Muscle layer of colon (tissue), 2 donors: ENCODE measurements around the gene LMX1A.

ENCODE experiments used
- H3K27ac ChIP-seq: one replicate; pipeline ENCODE4 v1.7.0; 2013; ENCODE audit warnings: low read depth, mild to moderate bottlenecking, low read length, moderate library complexity
- H3K27me3 ChIP-seq, 2 donors: one replicate each; pipeline ENCODE4 v1.7.0; 2013; ENCODE audit warnings: low read length in 2 of 2, mild to moderate bottlenecking in 2 of 2; ENCODE audit not compliant: insufficient read depth in 2 of 2, control insufficient read depth in 1 of 2
- H3K36me3 ChIP-seq: one replicate; pipeline ENCODE4 v1.7.0; 2013; ENCODE audit warnings: mild to moderate bottlenecking, low read length; ENCODE audit not compliant: insufficient read depth
- H3K4me1 ChIP-seq: one replicate; pipeline ENCODE4 v1.7.0; 2013; ENCODE audit warnings: mild to moderate bottlenecking, low read length; ENCODE audit not compliant: insufficient read depth
- H3K4me3 ChIP-seq, 2 donors: one replicate each; pipeline ENCODE4 v1.7.0; 2013; ENCODE audit warnings: low read length in 2 of 2, low read depth in 1 of 2, mild to moderate bottlenecking in 1 of 2, moderate library complexity in 1 of 2
- H3K9ac ChIP-seq: one replicate; pipeline ENCODE4 v1.7.0; 2013; ENCODE audit warnings: low read length
- H3K9me3 ChIP-seq: one replicate; pipeline ENCODE4 v1.7.0; 2013; ENCODE audit warnings: mild to moderate bottlenecking, low read length
- donor health status: abdominal sarcoma.
- donor health status: Adenocarcinoma of cecum.

The LMX1A gene

GRCh38 chr1:165315481-165315880, 41.0 kb downstream of the LMX1A start:
- no peak overlapping the region for H3K4me3 ChIP-seq
- no peak overlapping the region for H3K9ac ChIP-seq
- H3K4me1 ChIP-seq = no peaks in the 10 kb centered on the region
- H3K27ac ChIP-seq = no peak overlapping the region
- no peaks in the 10 kb centered on the region for H3K9me3 ChIP-seq
- no peaks in the 10 kb centered on the region for H3K36me3 ChIP-seq
- H3K27me3 ChIP-seq = no peaks in the 10 kb centered on the region

GRCh38 chr1:165313903-165314302, 42.6 kb downstream of the LMX1A start:
- Histone ChIP-seq H3K9ac (no peak overlapping the region), H3K36me3 (no peaks in the 10 kb centered on the region), H3K4me1 (no peaks in the 10 kb centered on the region)

GRCh38 chr1:165312591-165312990, 43.9 kb downstream of the LMX1A start:
- Histone ChIP-seq H3K4me1 (no peaks in the 10 kb centered on the region), H3K27me3 (no peaks in the 10 kb centered on the region), H3K27ac (no peak overlapping the region), H3K9ac (no peak overlapping the region), H3K36me3 (no peaks in the 10 kb centered on the region), H3K9me3 (no peaks in the 10 kb centered on the region), H3K4me3 (no peak overlapping the region)

More at GRCh38 chr1:165313903-165314302, 42.6 kb downstream of the LMX1A start:
- H3K27ac ChIP-seq = no peak overlapping the region
- H3K9me3 ChIP-seq = no peaks in the 10 kb centered on the region
- H3K27me3 ChIP-seq = no peaks in the 10 kb centered on the region
- no peak overlapping the region for H3K4me3 ChIP-seq

- H3K27me3 ChIP-seq = no peaks in the 10 kb centered on the region
- H3K27ac ChIP-seq = no peak overlapping the region
- H3K36me3 ChIP-seq = no peaks in the 10 kb centered on the region
- no peaks in the 10 kb centered on the region for H3K9me3 ChIP-seq
- no peaks in the 10 kb centered on the region for H3K4me1 ChIP-seq
- no peak overlapping the region for H3K9ac ChIP-seq
- H3K4me3 ChIP-seq = no peak overlapping the region
These were observed 49.7 kb downstream of the LMX1A start for GRCh38 chr1:165306543-165307434.

GRCh38 chr1:165303386-165303785, 53.1 kb downstream of the LMX1A start:
- H3K9me3 ChIP-seq = no peaks in the 10 kb centered on the region
- H3K4me1 ChIP-seq = no peaks in the 10 kb centered on the region
- no peaks in the 10 kb centered on the region for H3K27me3 ChIP-seq
- H3K9ac ChIP-seq = no peak overlapping the region
- H3K27ac ChIP-seq = no peak overlapping the region
- no peak overlapping the region for H3K4me3 ChIP-seq
- no peaks in the 10 kb centered on the region for H3K36me3 ChIP-seq

GRCh38 chr1:165300400-165300903, 56.1 kb downstream of the LMX1A start:
- H3K4me3 ChIP-seq = no peak overlapping the region
- no peaks in the 10 kb centered on the region for H3K9me3 ChIP-seq
- no peaks in the 10 kb centered on the region for H3K4me1 ChIP-seq
- H3K27ac ChIP-seq = no peak overlapping the region
- H3K27me3 ChIP-seq = no peaks in the 10 kb centered on the region
- H3K36me3 ChIP-seq = no peaks in the 10 kb centered on the region
- H3K9ac ChIP-seq = no peak overlapping the region

GRCh38 chr1:165298203-165298820, 58.2 kb downstream of the LMX1A start:
- H3K27me3 ChIP-seq = no peaks in the 10 kb centered on the region
- H3K27ac ChIP-seq = no peak overlapping the region
- H3K4me1 ChIP-seq = no peaks in the 10 kb centered on the region
- no peaks in the 10 kb centered on the region for H3K36me3 ChIP-seq
- no peaks in the 10 kb centered on the region for H3K9me3 ChIP-seq
- no peak overlapping the region for H3K4me3 ChIP-seq
- no peak overlapping the region for H3K9ac ChIP-seq

- Histone ChIP-seq H3K4me1 (no peaks in the 10 kb centered on the region), H3K9ac (no peak overlapping the region), H3K27ac (no peak overlapping the region), H3K27me3 (no peaks in the 10 kb centered on the region), H3K4me3 (no peak overlapping the region), H3K36me3 (no peaks in the 10 kb centered on the region), H3K9me3 (no peaks in the 10 kb centered on the region)
These were observed 60.3 kb downstream of the LMX1A start for GRCh38 chr1:165296205-165296604.

GRCh38 chr1:165290148-165290547, 66.4 kb downstream of the LMX1A start:
- H3K27ac ChIP-seq = no peak overlapping the region
- no peak overlapping the region for H3K4me3 ChIP-seq
- H3K9me3 ChIP-seq = no peaks in the 10 kb centered on the region
- no peaks in the 10 kb centered on the region for H3K27me3 ChIP-seq
- H3K36me3 ChIP-seq = no peaks in the 10 kb centered on the region
- H3K4me1 ChIP-seq = no peaks in the 10 kb centered on the region
- no peak overlapping the region for H3K9ac ChIP-seq

GRCh38 chr1:165289556-165289955, 67.0 kb downstream of the LMX1A start:
- Histone ChIP-seq H3K4me1 (no peaks in the 10 kb centered on the region), H3K9ac (no peak overlapping the region), H3K4me3 (no peak overlapping the region), H3K9me3 (no peaks in the 10 kb centered on the region), H3K27ac (no peak overlapping the region), H3K36me3 (no peaks in the 10 kb centered on the region), H3K27me3 (no peaks in the 10 kb centered on the region)

GRCh38 chr1:165288350-165289120, 68.0 kb downstream of the LMX1A start:
- no peak overlapping the region for H3K4me3 ChIP-seq
- H3K9ac ChIP-seq = no peak overlapping the region
- no peaks in the 10 kb centered on the region for H3K27me3 ChIP-seq
- H3K36me3 ChIP-seq = no peaks in the 10 kb centered on the region
- no peaks in the 10 kb centered on the region for H3K9me3 ChIP-seq
- no peaks in the 10 kb centered on the region for H3K4me1 ChIP-seq
- no peak overlapping the region for H3K27ac ChIP-seq
